22Rv1 (cell line): ENCODE results near the gene PADI2.

Source experiments
- H3K27ac ChIP-seq: fragments of 450-650 bp; 2 replicates; pipeline ENCODE4 v1.5.1; 2017
- CTCF ChIP-seq: fragments of 450-650 bp; IDR thresholded peaks from 2 replicates; pipeline ENCODE4 v1.5.1; 2017; ENCODE audit warnings: mild to moderate bottlenecking
- ZFX ChIP-seq: fragments of 450-650 bp; IDR thresholded peaks from 2 replicates; pipeline ENCODE4 v1.6.1; 2017; ENCODE audit warnings: antibody characterized with exemption, borderline replicate concordance

The PADI2 gene

DNA sequence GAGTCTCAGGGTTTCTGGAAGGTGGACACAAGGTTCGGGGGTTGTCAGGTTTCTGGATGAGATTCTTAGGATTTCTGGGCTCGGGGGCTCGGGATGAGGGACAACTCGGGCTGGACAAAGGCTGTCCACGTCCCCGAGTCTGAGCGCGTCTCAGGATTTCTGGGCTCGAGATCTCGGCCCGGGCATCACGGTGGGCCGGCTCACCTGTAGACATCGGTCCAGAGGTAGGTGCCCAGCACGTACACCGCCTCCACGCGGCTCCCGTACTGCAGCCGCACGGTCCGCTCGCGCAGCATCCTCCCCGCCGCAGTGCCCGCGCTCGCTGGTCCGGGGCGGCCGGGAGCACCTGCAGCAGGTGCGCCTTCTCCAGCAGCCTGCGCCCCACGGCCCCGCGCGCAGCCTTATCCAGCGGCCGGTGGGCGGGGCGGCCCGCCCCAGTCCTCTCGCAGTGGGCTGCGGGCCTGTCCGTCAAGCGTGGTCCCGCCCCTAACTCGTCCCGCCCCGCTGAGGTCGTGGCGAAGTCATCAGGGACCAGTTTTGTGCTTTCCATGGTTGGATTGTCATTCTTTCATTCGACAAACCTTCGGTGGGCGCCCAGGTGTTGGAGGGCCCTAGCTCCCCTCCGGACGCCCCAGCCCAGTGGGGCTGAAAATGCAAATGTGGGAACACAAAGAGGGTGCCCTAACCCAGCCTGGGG, at the start of gene PADI2:
TSS of gene PADI2 (minus strand) at position 376 of the 697 bp plus-strand sequence. CDS start at position 296, 80 bp downstream.
- H3K27ac ChIP-seq, result no peak within 1 kb of the TSS
- no peak for TF ChIP-seq CTCF
- no peak for TF ChIP-seq ZFX

DNA sequence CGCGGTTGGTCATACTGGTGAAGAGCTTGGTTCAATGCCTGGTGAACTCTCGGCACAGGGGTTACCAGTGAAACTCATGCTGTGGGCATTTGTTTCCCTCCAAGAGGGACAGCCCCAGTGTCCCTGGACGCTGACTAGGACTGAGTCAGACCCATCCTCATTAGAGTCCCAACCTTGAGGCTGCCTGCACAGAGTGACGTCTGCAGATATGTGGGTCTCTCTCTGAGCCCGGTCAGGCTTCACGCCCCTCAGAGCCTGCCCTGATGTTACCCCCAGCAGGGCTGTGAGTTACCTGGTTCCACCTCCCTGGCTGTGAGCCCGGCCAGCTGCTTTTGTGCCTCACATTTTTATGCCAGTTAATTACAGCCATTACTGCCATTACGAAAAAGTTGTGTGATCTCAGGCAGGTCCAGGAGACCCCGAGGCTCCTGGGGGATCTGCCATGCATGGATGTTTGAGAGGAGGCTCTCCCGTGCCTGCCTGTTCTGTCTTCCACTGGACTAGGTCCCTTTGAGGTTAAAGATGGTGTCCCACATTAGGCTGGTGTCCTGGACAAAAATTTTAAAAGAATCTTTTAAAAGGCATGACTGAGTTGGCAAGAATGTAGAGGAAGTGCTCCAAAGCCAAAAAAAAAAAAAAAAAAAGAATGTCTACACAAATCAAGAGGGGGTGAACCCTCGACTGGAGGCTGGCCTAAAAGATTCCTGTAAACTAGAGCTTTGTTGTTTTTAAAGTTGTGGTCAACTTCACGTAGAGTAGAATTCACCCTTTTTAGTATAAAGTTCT, 49.0 kb upstream of the PADI2 start:
- no peak overlapping the region for H3K27ac ChIP-seq

GRCh38 chr1:17167786-17168090, 48.5 kb upstream of the PADI2 start:
- TF ChIP-seq CTCF (no peak), ZFX (no peak)

More for the DNA sequence above, 49.0 kb upstream of the PADI2 start:
- TF ChIP-seq CTCF, result no peak
- TF ChIP-seq ZFX, result no peak

GRCh38 chr1:17167041-17167785, 48.0 kb upstream of the PADI2 start:
- H3K27ac ChIP-seq, result no peak overlapping the region
- TF ChIP-seq ZFX (no peak), CTCF (no peak)

More at GRCh38 chr1:17167786-17168090, 48.5 kb upstream of the PADI2 start:
- H3K27ac ChIP-seq, result no peak overlapping the region

- TF ChIP-seq CTCF (no peak), ZFX (no peak)
- no peak overlapping the region for H3K27ac ChIP-seq
Observed at GRCh38 chr1:17165823-17166222, 46.6 kb upstream of the PADI2 start.

DNA sequence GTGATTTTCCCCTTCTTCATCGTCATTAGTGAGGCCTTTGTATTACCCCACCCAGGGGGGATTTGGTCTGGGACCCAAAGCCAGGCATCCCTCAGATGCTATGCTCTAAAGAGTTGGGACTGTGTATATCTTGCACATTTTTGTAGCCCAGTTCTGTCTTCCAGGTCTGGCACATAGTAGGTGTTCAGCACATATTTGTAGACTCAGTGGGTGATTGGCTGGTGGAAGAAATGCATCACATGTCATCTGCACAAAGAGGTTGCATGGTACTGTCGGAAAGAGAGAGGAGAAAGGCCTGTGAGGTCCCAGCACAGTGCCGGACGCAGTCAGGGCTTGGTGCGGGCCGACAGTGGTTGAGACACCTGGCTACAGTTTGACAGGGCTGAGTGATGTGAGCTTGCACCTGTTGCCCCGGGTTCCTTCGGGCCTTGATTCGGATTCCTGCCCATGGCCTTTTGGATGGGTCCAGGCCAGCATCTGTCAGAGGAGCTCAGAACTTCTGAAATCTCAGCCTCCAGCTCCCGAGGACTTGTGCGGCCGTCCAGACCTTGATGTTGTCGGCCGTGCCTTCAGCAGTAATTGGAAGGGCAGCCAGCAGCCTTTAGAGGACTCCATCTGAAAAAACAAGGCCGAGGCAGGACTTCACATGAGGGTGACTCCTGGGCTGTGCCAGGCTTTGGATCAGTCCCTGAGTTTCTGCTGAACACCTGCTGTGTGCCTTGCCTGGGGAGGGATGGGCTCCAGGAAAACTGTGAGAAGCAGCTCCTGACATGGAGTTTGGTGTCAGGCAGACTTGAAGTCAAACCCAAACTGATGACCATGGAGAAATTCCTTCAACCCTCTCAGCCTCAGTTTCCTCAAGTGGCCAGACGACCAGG, 44.8 kb upstream of the PADI2 start:
- H3K27ac ChIP-seq, result no peak overlapping the region
- TF ChIP-seq ZFX, result no peak
- no peak for TF ChIP-seq CTCF
